Thyroid gland (tissue), 4 donors: ENCODE results near the gene MARK1. TPM values are rescaled to one million over a fixed set of nuclear protein-coding genes. Genes with fewer than 3 reads are reported as not detected.
"Not testable (repeated sequence)": the region's sequence is repeated elsewhere in the genome, so short reads cannot be mapped to it uniquely, and the experiment has no call there.

Source experiments
- DNase-seq, 2 donors: peaks; one replicate each; pipeline ENCODE4 v3.0.0-alpha.2; 2019
- H3K27ac ChIP-seq, 3 donors: fragments of 200-600 bp; sonication (generic); 1 replicate in 2 of 3; 2 replicates in 1 of 3; pipeline ENCODE4 v1.5.1; 2016 to 2019; ENCODE audit warnings: mild to moderate bottlenecking in 1 of 3, moderate library complexity in 1 of 3
- H3K27me3 ChIP-seq: fragments of 200-600 bp; sonication (generic); one replicate; pipeline ENCODE4 v1.5.1; 2019
- H3K36me3 ChIP-seq, 2 donors: fragments of 200-600 bp; sonication (generic); one replicate each; pipeline ENCODE4 v1.5.1; 2016 to 2019
- H3K4me1 ChIP-seq, 2 donors: fragments of 200-600 bp; sonication (generic); one replicate each; pipeline ENCODE4 v1.5.1; 2017 to 2019
- H3K4me3 ChIP-seq, 3 donors: fragments of 200-600 bp; sonication (generic); replicated peaks in 1 of 3; 1 replicate in 2 of 3; 2 replicates in 1 of 3; pipeline ENCODE4 v1.5.1; 2016; ENCODE audit warnings: mild to moderate bottlenecking in 1 of 3
- H3K9me3 ChIP-seq: fragments of 200-600 bp; sonication (generic); one replicate; pipeline ENCODE4 v1.5.1; 2017
- CTCF ChIP-seq, 6 experiments: fragments of 200-600 bp in 3 of 6; fragments of 450-650 bp in 3 of 6; sonication (generic) in 3 of 6; IDR thresholded peaks; one replicate each; pipeline ENCODE4 v1.5.1; 2016 to 2019; ENCODE audit warnings: antibody characterized with exemption in 6 of 6, mild to moderate bottlenecking in 2 of 6, inconsistent platforms in 1 of 6, moderate library complexity in 1 of 6
- POLR2A ChIP-seq, 2 donors: fragments of 450-650 bp; IDR thresholded peaks; one replicate each; pipeline ENCODE4 v1.6.1; 2017; ENCODE audit warnings: antibody characterized with exemption in 2 of 2, mild to moderate bottlenecking in 2 of 2, moderate library complexity in 1 of 2
- WGBS, 2 donors: methylation state at CpG; one replicate each; pipeline ENCODE4 v1.1.5; 2017; 5-methylcytosine and 5-hydroxymethylcytosine counted together
- intact Hi-C: fragments of 100-400 bp; cut with DNase I; formaldehyde crosslinking; loops from one replicate; pipeline ENCODE4 v1.15.1; 2023
- total RNA-seq, 4 donors: library from RNA; depleted of rRNA; stranded (reverse); fragments of >200 nt; gene quantifications; one replicate each; pipeline ENCODE4 v1.2.3, GENCODE V29; 2016

Gene MARK1
- total RNA-seq, 4 donors from 2014 or later = 10.9 to 21.2 (median 14.4) TPM

GRCh38 chr1:220594356-220594755 is 66.4 kb downstream of the MARK1 start:
- no peak overlapping the region for H3K4me3 ChIP-seq
- H3K9me3 ChIP-seq = no peaks in the 10 kb centered on the region
- no peaks in the 10 kb centered on the region for H3K27me3 ChIP-seq
- intact Hi-C loops = no loop called here
- TF ChIP-seq CTCF (IDR thresholded peaks at IDR 0.05) = no peak
- TF ChIP-seq POLR2A (IDR thresholded peaks at IDR 0.05) = no peak
- no peaks in the 10 kb centered on the region for H3K4me1 ChIP-seq
- 92 to 97% methylated on average over 4 of the region's 4 CpGs for WGBS, 2 donors
- H3K36me3 ChIP-seq = no peaks in the 10 kb centered on the region
- no peak for DNase-seq
- no peak overlapping the region for H3K27ac ChIP-seq

GRCh38 chr1:220595179-220595578 is 67.2 kb downstream of the MARK1 start:
- intact Hi-C loops = no loop called here
- 77 to 79% methylated on average over 3 of the region's 3 CpGs for WGBS, 2 donors
- Histone ChIP-seq H3K4me1 (no peaks in the 10 kb centered on the region), H3K36me3 (no peaks in the 10 kb centered on the region), H3K27me3 (no peaks in the 10 kb centered on the region), H3K27ac (no peak overlapping the region), H3K4me3 (no peak overlapping the region), H3K9me3 (no peaks in the 10 kb centered on the region)
- TF ChIP-seq CTCF (IDR thresholded peaks at IDR 0.05) = no peak
- no peak for TF ChIP-seq POLR2A (IDR thresholded peaks at IDR 0.05)
- DNase-seq = no peak

- Histone ChIP-seq H3K4me3 (no peak overlapping the region), H3K36me3 (no peaks in the 10 kb centered on the region), H3K27me3 (no peaks in the 10 kb centered on the region), H3K4me1 (no peaks in the 10 kb centered on the region), H3K9me3 (no peaks in the 10 kb centered on the region), H3K27ac (no peak overlapping the region)
- intact Hi-C loops = no loop called here
- DNase-seq = no peak
- 93 to 98% methylated on average over 3 of the region's 3 CpGs for WGBS, 2 donors
- TF ChIP-seq POLR2A (IDR thresholded peaks at IDR 0.05) = no peak
- TF ChIP-seq CTCF (IDR thresholded peaks at IDR 0.05) = no peak
Measured at GRCh38 chr1:220604926-220605325, 77.0 kb downstream of the MARK1 start.

GRCh38 chr1:220605651-220606050 is 77.7 kb downstream of the MARK1 start:
- DNase-seq, H3K36me3 ChIP-seq, intact Hi-C loops, H3K9me3 ChIP-seq, H3K27ac ChIP-seq, H3K4me1 ChIP-seq, H3K27me3 ChIP-seq, H3K4me3 ChIP-seq: not testable (repeated sequence)
- 94% methylated on average over 4 of the region's 4 CpGs for WGBS, 2 donors

GRCh38 chr1:220611100-220611499 is 83.2 kb downstream of the MARK1 start:
- H3K27ac ChIP-seq, H3K36me3 ChIP-seq, intact Hi-C loops, H3K27me3 ChIP-seq, H3K4me3 ChIP-seq, H3K9me3 ChIP-seq, DNase-seq, H3K4me1 ChIP-seq: not testable (repeated sequence)
- WGBS, 2 donors = 75 to 78% methylated on average over 6 to 7 of the region's 11 CpGs

- intact Hi-C loops = no loop called here
- no peak overlapping the region for H3K4me3 ChIP-seq
- H3K27me3 ChIP-seq = no peaks in the 10 kb centered on the region
- no peak for DNase-seq
- no peaks in the 10 kb centered on the region for H3K9me3 ChIP-seq
- H3K36me3 ChIP-seq = no peaks in the 10 kb centered on the region
- H3K4me1 ChIP-seq = no peaks in the 10 kb centered on the region
- TF ChIP-seq POLR2A (IDR thresholded peaks at IDR 0.05) = no peak
- TF ChIP-seq CTCF (IDR thresholded peaks at IDR 0.05) = no peak
- no peak overlapping the region for H3K27ac ChIP-seq
Measured at GRCh38 chr1:220616836-220617235, 88.9 kb downstream of the MARK1 start.
